ENCODE results near the gene TEX14.
"Not testable (repeated sequence)": the region's sequence is repeated elsewhere in the genome, so short reads cannot be mapped to it uniquely, and the experiment has no call there.

The TEX14 gene

DNA sequence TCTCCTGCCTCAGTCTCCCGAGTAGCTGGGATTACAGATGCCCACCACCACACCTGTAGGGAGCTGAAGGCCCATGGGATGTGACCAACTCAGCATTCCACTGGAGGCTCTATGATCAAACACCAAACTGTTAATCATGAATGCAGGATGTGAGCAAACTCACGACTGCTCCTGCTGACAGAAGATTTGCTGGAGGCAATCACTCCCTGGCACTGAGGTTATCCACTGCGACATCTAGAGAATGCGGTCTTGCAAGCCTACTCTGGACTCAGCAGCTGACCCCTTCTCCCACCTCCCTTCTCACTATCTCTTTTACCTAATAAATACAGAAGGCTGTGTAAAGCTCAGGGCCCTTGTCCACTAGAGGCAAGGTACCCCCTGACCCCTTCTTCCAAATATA lies 4.9 kb downstream of the TEX14 start:
- DNase-seq, result no peak

DNA sequence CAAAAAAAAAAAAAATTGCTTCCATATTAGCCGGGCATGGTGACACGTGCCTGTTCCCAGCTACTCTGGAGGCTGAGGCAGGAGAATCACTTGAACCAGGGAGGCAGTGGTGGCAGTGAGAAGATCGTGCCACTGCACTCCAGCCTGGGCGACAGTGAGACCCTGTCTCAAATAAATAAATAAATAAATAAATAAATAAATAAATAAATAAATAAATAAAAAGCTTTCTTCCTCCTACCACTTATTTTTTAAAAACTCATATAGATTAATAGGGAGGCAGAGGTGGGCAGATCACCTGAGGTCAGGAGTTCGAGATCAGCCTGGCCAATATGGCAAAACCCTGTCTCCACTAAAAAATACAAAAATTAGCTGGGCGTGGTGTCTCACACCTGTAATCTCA lies 7.4 kb downstream of the TEX14 start:
- DNase-seq, result not testable (repeated sequence)

DNA sequence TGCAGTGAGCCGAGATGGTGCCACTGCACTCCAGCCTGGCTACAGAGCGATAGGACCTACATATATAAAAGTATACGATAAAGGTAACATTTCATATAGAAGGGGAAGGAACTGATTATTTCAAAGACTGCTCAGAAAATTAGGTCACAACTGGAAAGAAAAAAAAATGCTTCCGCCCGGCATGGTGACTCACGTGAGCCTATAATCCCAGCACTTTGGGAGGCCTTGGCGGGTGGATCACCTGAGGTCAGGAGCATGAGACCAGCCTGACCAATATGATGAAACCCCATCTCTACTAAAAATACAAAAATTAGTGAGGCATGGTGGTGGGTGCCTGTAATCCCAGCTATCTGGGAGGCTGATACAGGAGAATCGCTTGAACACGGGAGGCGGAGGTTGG lies 7.8 kb downstream of the TEX14 start:
- DNase-seq, result no peak

DNA sequence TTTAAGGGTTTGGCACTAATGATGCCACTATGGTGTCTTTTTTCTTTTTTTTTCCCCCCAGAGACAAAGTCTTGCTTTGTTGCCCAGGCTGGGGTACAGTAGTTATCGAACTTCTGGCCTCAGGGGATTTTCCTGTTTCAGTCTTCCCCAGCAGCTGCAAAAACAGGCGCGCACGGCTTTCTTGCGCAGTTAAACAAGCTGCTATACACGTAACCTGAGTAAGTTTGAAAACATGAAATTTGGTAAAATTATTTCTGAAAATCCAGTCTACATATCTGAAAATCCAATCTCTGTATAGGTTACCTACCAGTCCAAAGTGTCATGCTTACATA lies 11.8 kb downstream of the TEX14 start:
- DNase-seq, result no peak

DNA sequence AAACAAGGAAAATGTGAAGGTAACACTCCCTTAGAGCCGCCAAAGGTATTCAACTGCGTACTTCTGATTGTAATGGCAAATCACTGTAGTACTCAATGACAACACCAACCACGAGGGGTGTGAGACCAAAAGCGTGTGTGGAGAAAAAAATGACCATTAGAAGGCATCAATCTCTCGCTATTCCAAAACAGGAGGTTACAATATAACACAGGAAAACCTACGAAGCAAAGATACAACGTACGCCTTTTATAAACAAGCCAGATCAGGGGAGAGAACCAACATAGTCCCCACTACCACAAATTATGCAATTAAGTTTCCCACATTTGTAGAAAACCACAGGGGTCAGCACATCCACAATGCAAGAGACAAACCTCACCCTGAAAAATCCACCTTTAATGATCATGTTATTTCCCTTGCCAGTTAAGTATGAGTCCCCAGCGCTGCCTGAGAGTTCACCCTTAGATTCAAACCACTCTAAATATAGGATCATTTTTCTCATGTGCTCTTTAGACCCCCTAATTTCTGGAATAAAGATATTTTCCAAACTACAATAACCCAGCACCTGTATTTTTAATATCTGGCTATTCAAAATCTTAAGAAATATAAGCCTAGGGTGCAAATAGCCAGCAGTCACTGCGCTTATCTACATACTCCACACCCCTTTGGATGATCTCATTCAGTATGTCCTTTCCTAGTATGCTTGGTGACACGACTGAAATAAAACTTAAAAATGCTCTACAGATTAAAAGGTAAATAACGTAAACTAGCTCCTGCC lies 12.4 kb downstream of the TEX14 start:
- no peak for DNase-seq

DNA sequence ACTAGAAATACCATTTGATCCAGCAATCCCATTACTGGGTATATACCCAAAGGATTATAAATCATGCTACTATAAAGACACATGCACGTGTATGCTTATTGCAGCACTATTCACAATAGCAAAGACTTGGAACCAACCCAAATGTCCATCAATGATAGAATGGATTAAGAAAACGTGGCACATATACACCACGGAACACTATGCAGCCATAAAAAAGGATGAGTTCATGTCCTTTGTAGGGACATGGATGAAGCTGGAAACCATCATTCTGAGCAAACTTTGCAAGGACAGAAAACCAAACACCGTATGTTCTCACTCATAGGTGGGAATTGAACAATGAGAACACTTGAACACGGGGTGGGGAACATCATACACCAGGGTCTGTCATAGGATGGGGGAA lies 13.6 kb downstream of the TEX14 start:
- DNase-seq, result not testable (repeated sequence)

DNA sequence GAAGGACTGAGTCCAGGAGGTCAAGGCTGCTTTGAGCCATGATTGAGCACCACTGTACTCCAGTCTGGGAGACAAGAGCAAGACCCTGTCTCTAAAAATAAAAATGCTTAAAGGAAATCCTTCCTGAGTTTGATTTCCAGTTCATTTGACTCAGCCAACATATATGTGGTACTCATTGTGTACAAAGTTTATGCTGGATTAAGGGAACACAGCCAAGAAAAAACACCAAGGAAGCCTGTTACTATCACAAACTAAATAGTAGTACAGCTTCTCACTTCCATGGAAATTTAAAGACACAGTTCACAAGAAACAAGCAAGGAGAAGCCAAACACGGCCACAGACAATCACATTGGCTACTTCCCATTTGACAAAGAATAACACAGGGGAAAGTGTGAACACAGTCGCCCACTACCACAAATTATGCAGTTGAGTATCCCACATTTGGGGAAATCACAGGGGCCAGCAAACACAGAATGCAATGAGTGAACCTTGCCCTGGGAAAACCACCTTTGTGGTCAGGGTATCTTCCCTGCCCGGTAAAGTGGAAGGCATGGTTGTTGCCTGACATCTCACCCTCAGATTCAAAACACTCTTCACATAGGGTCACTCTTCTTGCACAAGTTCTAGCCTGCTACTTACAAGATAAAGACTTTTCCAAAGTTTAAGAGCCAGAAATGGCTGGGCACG lies 14.5 kb downstream of the TEX14 start:
- DNase-seq, result no peak

DNA sequence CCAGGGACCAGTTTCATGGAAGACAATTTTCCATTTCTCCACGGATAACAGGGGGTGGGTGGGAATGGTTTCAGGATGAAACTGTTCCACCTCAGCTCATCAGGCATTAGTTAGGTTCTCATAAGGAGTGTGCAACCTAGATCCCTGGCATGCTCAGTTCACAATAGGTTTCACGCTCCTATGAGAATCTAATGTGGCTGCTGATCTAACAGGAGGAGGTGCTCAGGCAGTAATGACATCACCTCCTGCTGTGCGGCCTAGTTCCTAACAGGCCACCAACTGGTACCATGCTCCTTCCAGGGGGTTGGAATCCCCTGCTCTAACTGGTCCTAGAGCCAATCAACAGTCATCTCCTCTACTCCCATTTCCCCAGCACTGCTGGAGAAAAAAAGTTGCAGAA lies 19.9 kb downstream of the TEX14 start:
- DNase-seq, result no peak

DNA sequence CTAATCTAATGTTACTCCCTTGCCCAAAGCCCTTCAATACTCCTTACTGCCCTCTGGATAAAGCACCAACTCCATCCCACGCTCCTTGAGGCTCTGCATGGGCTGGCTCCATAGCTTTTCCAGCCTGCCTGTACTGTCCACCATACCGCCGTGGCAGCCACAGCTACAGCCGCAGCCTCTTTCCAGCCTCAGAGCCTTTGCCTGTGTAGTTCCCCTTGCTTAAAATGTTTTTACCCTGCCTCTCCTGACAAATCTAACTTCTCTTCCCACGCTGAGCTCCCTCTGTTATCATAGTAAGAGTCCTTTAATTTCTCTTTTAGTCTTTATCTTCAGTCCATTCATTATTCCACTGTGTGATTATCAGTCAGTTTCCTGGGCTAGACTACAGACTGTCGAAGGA lies 22.0 kb downstream of the TEX14 start:
- DNase-seq, result no peak

DNA sequence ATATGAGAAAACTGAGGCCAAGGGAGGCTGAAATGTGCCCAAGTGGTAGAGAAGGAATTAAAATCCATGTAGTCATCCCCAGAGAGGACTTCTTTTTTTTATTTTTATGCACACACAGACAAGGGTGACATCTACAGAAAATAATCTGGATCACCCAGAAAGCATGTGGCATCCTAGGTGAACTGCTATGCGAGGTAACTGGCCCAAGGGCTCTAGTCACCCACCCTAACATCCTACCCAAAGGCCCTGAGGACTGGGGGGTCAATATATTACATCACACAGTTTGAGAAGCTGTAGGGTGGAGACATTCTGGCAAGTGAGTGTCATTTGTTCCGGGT lies 23.3 kb downstream of the TEX14 start:
- DNase-seq, result no peak

DNA sequence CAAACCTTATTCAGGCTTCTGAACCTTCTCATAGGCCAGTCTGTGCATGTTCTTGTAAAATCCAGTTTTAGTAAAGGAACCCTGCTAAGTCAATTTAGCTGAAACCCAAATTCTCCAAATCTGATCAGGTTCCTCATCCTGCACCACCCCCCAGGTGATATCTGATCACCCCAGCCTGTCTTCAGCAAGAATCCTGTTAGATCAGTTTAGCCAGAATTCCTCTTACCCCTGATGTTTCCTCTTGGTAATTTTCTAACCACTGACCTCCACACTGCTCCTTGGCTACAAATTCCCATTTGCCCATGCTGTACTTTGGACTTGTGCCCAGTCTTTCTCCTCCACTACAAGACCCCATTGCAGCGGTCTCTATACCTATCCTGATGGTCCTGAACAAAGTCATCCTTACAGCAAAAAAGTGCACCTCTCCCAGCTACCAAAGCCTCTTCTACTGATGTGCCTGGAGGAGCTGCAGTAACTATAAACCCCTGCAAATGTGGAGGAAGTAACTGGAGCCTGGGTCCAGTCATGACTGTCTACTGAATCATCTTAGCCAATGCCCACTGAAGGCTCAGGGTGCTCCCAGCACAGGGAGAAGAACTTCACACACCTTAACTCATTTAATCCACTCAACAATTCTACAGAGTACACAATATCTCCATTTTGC lies 23.8 kb downstream of the TEX14 start:
- no peak for DNase-seq

DNA sequence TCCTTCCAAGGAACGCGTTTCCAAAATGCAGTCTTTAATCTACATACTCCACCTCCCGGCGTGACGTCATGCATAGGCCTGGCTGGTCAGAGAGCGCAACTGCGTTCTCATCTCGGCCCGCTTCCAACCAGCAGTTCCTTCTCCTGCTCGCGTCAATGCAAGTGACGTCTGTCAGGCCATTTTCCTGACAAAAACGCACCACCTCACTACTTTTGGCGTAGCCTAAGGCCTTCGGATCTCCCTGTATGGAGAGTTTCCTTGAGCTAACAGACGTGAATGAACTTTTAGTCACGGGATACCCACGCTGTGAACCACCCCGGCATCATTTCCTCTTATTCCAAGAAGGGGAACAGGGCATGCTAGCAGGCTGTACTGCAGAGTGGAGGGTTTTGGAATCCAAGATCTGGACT lies 25.0 kb downstream of the TEX14 start:
- DNase-seq, result peak; percentile 77

DNA sequence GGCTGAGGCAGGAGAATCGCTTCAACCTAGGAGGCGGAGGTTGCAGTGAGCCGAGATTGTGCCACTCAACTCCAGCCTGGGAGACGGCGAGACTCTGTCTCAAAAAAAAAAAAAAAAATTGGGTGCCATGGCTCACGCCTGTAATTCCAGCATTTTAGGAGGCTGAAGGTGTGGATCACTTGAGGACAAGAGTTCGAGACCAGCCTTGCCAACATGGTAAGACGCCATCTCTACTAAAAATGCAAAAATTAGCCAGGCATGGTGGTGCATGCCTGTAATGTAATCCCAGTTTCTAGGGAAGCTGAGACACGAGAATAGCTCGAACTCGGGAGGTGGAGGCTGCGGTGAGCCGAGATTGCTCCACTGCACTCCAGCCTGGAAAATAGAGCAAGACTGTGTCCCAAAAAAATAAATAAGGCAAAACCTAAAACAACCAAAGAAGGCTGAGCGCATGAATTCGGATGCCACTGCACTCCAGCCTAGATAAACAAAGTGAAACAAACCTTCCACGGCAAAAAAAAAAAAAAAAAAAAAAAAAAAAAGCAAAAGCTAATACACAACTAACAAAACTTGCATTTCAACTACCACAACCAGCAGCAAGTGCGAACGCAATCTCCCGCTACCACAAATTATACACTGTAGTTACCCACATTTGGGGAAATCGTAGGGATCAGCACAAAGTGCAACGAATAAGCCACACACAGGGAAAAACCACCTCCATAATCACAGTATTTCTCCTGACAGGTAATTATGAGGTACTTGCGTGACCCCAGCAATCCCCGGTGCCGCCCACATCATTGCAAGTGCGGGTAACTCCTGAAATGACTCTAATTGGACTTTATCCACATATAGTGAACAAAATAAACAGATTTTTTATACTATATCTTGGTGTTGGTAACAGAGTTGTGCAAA lies 25.6 kb downstream of the TEX14 start:
- DNase-seq, result no peak

DNA sequence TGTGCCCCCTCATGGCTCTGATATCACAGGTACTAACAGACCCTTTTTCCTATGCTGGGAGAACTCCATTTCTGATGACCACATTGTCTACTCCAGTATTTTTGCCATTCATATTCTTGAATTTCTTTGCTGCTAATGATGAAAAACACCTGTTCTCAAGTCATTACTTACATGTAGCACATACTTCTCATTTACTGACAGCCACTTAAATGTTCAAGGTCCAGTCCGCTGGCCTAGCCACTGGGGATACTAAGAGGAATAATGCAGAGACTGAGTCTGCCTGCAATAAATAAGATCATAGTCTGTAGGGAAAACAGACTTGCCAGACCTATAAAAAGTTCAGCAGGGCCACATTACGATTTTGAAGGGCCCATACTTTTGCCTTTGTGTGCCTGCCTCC lies 27.5 kb downstream of the TEX14 start:
- no peak for DNase-seq

DNA sequence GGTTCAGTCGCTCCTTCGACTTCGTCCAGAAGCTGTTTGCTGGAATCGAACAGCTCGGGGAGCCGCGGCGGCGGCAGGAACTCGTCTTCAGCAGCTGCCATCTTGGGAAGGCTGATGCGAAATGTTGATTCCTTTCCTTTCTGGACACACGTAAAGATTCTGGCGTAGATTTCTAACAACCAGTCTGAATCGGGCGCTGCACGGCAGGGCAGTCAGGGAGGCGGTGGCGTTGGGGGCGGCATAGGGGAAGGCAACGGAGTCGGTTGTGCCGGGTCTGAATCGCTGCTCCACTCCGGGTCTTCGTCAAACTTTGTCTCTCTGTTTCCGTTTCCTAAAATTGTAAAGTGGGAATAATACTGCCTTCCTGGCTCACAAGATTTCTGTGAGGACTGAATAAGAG lies 30.3 kb downstream of the TEX14 start:
- no peak for DNase-seq

DNA sequence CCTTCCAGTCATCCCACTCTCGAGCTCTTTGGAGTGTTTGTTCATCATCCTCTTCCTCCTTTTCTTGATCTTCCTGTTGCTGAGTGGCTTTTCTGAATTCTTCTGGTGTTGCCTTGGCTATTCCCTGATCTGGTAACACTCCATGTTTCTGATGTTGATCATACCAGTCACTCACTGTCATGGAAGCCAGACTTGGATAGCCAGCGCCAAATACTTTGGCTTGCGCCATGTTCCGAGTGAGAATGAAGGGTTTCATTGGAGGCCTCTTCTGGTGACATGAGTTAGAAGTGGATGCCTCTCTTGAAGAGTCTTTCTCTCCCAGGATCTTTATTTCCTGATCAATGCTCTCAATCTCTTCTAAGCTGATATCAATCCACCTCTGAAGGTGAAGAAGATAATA lies 31.2 kb downstream of the TEX14 start:
- no peak for DNase-seq

DNA sequence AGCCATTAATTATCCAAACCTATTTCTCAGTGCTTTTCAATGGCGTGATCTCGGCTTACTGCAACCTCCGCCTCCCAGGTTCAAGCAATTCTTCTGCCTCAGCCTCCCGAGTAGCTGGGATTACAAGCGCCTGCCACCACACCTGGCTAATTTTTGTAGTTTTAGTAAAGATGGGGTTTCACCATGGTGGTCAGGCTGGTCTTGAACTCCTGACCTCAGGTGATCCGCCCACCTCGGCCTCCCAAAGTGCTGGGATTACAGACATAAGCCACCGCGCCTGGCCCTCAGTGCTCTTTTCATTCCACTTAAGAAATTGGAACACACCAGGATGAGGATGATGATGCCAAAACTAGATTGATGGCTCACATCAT lies 32.1 kb downstream of the TEX14 start:
- DNase-seq, result not testable (repeated sequence)

DNA sequence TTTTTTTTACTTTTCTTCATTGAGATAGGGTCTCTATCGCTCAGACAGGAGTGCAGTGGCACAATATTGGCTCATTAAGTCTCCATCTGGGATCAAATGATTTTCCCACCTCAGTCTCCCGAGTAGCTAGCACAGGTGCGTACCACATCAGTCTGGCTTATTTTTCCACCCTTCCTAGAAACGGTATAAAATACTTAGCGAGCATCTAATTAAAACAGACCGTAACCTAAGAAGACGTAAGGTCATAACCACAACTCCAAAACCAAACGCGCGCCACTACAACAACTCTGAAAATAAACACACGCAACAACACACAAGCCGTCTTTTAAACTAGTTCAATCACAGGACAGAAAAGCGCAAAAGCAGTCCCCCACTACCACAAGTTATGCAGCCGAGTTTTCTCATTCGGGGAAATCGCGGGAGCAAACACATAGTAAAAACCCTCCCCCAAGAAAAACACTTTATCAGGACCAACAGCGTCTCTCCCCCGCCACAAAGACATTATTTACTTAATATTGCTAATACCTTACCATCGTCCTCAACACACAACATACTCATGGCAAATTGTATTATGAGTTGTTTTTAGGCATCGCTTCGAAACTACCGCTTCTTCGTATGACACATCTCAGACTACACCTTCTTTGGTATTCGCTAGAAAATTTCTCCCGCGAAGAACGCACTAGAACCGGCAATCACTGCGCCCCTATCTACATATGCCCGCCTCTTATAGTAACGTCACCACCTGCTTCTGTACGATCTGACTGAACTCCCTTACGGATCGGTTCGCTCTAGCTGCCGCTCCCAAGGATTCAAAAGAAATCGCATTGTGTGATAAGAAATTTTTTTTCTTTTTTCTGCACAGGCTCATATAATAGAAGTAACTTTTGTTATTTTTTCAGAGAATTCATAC lies 32.8 kb downstream of the TEX14 start:
- DNase-seq, result peak; percentile 88

DNA sequence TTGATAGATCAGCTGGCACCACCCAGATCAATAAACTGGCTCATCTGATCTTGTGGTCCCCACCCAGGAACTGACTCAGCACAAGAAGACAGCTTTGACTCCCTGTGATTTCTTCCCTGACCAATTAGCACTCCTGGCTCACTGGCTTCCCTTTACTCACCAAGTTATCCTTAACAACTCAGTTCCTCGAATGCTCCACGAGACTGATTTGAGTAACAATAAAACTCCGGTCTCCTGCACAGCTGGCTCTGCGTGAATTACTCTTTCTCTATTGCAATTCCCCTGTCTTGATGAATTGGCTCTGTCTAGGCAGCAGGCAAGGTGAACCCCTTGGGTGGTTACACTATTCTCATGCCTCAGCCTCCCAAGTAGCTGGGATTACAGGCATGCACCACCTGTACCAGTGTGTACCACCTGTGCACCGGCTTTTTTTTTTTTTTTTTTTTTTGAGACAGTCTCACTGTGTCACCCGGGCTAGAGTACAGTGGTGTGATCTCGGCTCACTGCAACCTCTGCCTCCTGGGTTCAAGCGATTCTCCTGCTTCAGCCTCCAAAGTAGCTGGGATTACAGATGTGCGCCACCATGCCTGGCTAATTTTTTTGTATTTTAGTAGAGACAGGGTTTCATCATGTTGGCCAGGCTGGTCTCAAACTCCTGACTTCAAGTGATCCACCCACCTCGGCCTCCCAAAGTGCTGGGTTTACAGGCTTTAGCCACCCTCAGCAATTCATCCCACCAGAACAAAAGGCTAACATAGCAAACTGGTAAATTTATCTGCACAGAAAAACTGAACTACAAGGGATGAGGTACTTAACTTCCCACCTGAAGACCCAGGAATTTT lies 33.7 kb downstream of the TEX14 start:
- DNase-seq, result peak; percentile 63

DNA sequence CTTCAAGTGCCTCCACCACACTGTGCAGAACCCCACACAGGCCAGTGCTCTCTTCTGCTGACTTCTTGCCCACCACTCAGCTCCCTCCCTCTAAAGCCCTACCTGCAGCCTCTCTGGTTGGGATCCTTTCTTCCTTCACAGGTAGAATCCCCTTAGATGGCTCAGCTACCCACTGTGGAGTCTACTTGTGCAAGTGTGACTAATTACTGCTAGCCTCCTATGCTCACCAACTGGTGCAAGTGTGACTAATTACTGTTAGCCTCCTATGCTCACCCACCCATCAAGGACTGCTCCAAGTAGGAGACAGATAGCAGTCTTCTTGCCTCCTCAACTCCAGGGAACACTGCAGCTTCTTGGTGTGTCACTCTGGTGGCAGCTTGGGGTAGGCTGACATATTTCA lies 43.6 kb downstream of the TEX14 start:
- DNase-seq, result no peak

DNA sequence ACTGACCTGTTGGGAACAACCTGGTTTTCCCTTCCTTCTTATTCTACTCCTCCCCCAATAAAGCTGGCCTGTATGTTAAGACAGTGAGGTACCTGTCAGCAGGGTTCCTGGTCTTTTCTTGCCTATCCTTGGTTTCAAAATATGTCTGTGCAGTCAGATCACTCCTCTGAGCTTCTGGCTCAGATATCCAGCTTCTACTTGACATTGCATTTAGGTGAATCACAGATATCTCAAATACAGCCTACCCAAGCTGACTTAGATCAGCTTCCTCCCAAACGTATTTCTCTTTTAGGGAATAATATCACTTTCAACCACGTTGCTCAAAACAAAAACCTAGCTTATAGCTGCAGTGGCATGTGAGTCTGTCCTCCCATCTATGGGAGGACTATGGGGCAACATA lies 48.7 kb downstream of the TEX14 start:
- no peak for DNase-seq

Data from activated effector memory CD4-positive, alpha-beta T cell treated with anti-CD3 and anti-CD28 coated beads, Interleukin-2, amount 50 U/mL, for 16 hours (primary cell).